ENCODE measurements around the gene STARD10. TPM values are rescaled to one million over a fixed set of nuclear protein-coding genes. Genes with fewer than 3 reads are reported as not detected.

The STARD10 gene
- total RNA-seq, 1 experiment from 2014 or later: 10.6 TPM

DNA sequence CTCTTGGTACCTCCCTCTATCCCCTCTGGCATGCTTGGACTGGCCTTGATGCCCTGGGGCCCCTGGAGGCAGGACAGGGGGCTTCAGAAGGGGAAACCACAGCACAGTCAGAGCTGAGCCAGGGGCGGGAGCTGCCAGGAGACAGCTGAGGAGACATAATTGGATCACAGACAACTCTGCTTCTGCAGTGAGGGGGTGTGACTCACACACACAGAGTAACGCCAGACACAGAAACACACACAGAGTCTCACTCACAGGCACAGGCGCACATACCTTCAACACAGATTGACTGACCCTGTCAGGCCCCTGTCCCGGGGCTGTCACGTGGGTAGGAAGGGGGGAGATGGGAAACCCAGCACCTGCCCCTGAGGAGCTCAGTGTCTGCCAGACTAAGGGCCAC, 20.6 kb downstream of the STARD10 start:
- no peak overlapping the region for H3K4me3 Mint-ChIP-seq (ENCODE audit: unreplicated experiment)
- ChIA-PET POLR2A (interaction anchor here (0.6 to 0.7 kb wide), 3 partner anchors 19 to 125 kb away, joined by 3 to 4 read pairs (median 3); no protein-coding TSS in a partner anchor), CTCF (interaction anchor here (1.6 to 2.4 kb wide), 2 partner anchors 21 to 48 kb away, joined by 4 to 17 read pairs; partner anchors contain the start of gene STARD10)
- TF ChIP-seq, protein P1, sequence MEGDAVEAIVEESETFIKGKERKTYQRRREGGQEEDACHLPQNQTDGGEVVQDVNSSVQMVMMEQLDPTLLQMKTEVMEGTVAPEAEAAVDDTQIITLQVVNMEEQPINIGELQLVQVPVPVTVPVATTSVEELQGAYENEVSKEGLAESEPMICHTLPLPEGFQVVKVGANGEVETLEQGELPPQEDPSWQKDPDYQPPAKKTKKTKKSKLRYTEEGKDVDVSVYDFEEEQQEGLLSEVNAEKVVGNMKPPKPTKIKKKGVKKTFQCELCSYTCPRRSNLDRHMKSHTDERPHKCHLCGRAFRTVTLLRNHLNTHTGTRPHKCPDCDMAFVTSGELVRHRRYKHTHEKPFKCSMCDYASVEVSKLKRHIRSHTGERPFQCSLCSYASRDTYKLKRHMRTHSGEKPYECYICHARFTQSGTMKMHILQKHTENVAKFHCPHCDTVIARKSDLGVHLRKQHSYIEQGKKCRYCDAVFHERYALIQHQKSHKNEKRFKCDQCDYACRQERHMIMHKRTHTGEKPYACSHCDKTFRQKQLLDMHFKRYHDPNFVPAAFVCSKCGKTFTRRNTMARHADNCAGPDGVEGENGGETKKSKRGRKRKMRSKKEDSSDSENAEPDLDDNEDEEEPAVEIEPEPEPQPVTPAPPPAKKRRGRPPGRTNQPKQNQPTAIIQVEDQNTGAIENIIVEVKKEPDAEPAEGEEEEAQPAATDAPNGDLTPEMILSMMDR (IDR thresholded peaks at IDR 0.05; ENCODE audit: unreplicated experiment): no peak
- peaks cover 10% of the 10 kb centered on the region for H3K4me1 Mint-ChIP-seq (ENCODE audit: insufficient read depth, unreplicated experiment)
- H3K27ac Mint-ChIP-seq (ENCODE audit: low read depth, unreplicated experiment): peak overlapping the region; percentile 4
- H3K9me3 Mint-ChIP-seq (ENCODE audit: unreplicated experiment): no peaks in the 10 kb centered on the region
- peak; percentile 62 for DNase-seq (ENCODE audit: unreplicated experiment)
- no peaks in the 10 kb centered on the region for H3K27me3 Mint-ChIP-seq (ENCODE audit: insufficient read depth, unreplicated experiment)
- intact Hi-C loops (cut with micrococcal nuclease): no loop called here
- H3K36me3 Mint-ChIP-seq (ENCODE audit: insufficient read depth, unreplicated experiment): no peaks in the 10 kb centered on the region
- BruUV-seq (replicated peaks): no TSS peak

DNA sequence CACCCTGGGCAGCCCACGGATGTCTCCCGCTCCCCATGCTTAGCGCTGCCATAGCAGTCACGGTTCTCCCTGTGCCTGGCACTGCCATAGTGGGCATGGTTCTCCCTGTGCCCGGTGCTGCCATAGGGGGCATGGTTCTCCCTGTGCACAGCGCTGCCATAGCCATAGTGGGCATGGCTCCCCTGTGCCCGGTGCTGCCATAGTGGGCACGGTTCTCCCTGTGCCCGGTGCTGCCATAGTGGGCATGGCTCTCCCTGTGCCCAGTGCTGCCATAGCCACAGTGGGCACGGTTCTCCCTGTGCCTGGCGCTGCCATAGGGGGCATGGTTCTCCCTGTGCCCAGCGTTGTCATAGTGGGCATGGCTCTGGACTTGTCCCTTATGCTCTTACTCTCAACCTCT, 21.8 kb downstream of the STARD10 start:
- Mint-ChIP-seq H3K27me3 (ENCODE audit: insufficient read depth, unreplicated experiment) (no peaks in the 10 kb centered on the region), H3K27ac (ENCODE audit: low read depth, unreplicated experiment) (no peak overlapping the region), H3K9me3 (ENCODE audit: unreplicated experiment) (no peaks in the 10 kb centered on the region), H3K4me1 (ENCODE audit: insufficient read depth, unreplicated experiment) (peaks cover 10% of the 10 kb centered on the region), H3K4me3 (ENCODE audit: unreplicated experiment) (no peak overlapping the region), H3K36me3 (ENCODE audit: insufficient read depth, unreplicated experiment) (no peaks in the 10 kb centered on the region)
- BruUV-seq (replicated peaks): no TSS peak
- TF ChIP-seq, protein P1 (IDR thresholded peaks at IDR 0.05; ENCODE audit: unreplicated experiment): no peak
- CTCF ChIA-PET: interaction anchor here (0.7 to 1.6 kb wide), 3 partner anchors 18 to 47 kb away, joined by 3 to 4 read pairs (median 4); partner anchors contain the start of gene STARD10
- DNase-seq (ENCODE audit: unreplicated experiment): no peak
- POLR2A ChIA-PET: no interaction called here
- intact Hi-C loops (cut with micrococcal nuclease): no loop called here

DNA sequence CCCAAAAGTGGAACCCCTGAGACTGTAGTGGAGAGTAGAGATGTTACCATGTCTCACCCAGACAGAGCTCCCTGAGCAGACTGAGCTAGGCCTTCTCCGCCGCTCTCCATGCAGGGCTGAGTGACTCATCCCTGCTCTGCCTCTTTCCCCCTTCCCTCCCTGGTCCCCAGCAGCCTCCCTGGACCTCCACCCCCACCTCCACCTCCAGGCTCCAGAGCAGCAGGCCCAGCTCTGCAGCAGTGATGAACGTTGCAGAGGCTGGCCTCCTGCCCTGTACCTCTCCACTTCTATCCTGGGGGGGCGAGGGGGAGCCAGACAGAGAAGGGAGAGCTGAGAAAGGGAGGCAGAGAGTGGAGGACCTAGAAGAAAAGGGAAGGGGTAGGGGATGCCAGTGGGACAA, 22.3 kb downstream of the STARD10 start:
- H3K36me3 Mint-ChIP-seq (ENCODE audit: insufficient read depth, unreplicated experiment): no peaks in the 10 kb centered on the region
- no peak overlapping the region for H3K27ac Mint-ChIP-seq (ENCODE audit: low read depth, unreplicated experiment)

DNA sequence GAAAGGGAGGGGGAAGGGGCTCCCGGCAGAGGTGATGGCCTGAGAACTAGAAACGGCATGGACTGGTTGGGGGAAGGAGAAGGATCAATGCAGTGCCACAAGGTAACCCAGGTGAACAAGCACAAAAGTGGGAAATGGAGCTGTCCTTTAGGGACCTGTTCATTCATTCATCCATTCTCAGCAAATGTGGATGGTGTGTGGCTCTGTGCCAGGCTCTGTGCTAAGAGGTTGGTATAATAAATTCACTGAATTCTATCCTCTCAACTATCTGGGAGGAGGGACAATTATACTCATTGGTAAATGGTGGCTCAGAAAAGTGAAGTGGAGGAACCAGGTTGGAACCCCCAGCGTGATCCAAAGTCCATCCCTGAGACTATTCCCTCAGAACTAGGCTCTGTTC, 23.0 kb downstream of the STARD10 start:
- Mint-ChIP-seq H3K27ac (ENCODE audit: low read depth, unreplicated experiment) (no peak overlapping the region), H3K4me1 (ENCODE audit: insufficient read depth, unreplicated experiment) (peaks cover 10% of the 10 kb centered on the region), H3K36me3 (ENCODE audit: insufficient read depth, unreplicated experiment) (no peaks in the 10 kb centered on the region), H3K27me3 (ENCODE audit: insufficient read depth, unreplicated experiment) (no peaks in the 10 kb centered on the region), H3K4me3 (ENCODE audit: unreplicated experiment) (no peak overlapping the region), H3K9me3 (ENCODE audit: unreplicated experiment) (no peaks in the 10 kb centered on the region)
- CTCF ChIA-PET: interaction anchor here (0.8 to 1.6 kb wide), 4 partner anchors 23 to 407 kb away, joined by 3 to 5 read pairs (median 4); partner anchors contain the start of gene STARD10
- TF ChIP-seq, protein P1 (IDR thresholded peaks at IDR 0.05; ENCODE audit: unreplicated experiment): no peak
- DNase-seq (ENCODE audit: unreplicated experiment): no peak
- no TSS peak for BruUV-seq (replicated peaks)
- POLR2A ChIA-PET: no interaction called here
- intact Hi-C loops (cut with micrococcal nuclease): no loop called here

More for the DNA sequence above, 22.3 kb downstream of the STARD10 start:
- H3K9me3 Mint-ChIP-seq (ENCODE audit: unreplicated experiment): no peaks in the 10 kb centered on the region
- no peaks in the 10 kb centered on the region for H3K27me3 Mint-ChIP-seq (ENCODE audit: insufficient read depth, unreplicated experiment)
- BruUV-seq (replicated peaks): no TSS peak
- POLR2A ChIA-PET: no interaction called here
- CTCF ChIA-PET: interaction anchor here (0.6 to 1.6 kb wide), 6 partner anchors 18 to 827 kb away, joined by 3 to 6 read pairs (median 4); partner anchors contain the start of gene STARD10
- peaks cover 10% of the 10 kb centered on the region for H3K4me1 Mint-ChIP-seq (ENCODE audit: insufficient read depth, unreplicated experiment)
- DNase-seq (ENCODE audit: unreplicated experiment): no peak
- intact Hi-C loops (cut with micrococcal nuclease): no loop called here
- H3K4me3 Mint-ChIP-seq (ENCODE audit: unreplicated experiment): no peak overlapping the region
- TF ChIP-seq, protein P1 (IDR thresholded peaks at IDR 0.05; ENCODE audit: unreplicated experiment): no peak

All from MCF 10A (cell line).